ENCODE data around the gene C4orf46. TPM values are rescaled to one million over a fixed set of nuclear protein-coding genes. Genes with fewer than 3 reads are reported as not detected.

C4orf46 gene
- total RNA-seq, 4 donors from 2014 or later = 3.2 to 5.0 (median 3.4) TPM

DNA sequence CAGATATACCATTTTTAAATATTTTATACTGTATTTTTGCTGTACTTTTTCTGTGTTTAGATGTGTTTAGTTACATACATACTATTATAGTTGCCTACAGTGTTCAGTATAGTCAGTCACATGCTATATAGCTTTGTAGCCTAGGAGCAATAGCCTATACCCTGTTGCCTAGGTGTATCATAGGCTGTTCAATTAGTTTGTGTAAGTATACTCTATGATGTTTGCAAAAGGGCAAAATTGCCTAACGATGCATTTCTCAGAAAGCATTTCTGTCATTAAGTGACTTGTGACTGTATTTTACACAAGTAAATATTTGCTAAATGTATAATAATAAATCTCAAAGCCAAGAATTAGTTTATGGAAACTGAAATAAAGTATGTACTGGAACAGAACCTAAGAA is 9.9 kb upstream of the C4orf46 start:
- ATAC-seq (ENCODE audit: low FRiP score) = no peak
- TF ChIP-seq, protein P1, sequence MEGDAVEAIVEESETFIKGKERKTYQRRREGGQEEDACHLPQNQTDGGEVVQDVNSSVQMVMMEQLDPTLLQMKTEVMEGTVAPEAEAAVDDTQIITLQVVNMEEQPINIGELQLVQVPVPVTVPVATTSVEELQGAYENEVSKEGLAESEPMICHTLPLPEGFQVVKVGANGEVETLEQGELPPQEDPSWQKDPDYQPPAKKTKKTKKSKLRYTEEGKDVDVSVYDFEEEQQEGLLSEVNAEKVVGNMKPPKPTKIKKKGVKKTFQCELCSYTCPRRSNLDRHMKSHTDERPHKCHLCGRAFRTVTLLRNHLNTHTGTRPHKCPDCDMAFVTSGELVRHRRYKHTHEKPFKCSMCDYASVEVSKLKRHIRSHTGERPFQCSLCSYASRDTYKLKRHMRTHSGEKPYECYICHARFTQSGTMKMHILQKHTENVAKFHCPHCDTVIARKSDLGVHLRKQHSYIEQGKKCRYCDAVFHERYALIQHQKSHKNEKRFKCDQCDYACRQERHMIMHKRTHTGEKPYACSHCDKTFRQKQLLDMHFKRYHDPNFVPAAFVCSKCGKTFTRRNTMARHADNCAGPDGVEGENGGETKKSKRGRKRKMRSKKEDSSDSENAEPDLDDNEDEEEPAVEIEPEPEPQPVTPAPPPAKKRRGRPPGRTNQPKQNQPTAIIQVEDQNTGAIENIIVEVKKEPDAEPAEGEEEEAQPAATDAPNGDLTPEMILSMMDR (IDR thresholded peaks at IDR 0.05) = no peak
- DNase-seq (ENCODE audit: low spot score) = no peak

DNA sequence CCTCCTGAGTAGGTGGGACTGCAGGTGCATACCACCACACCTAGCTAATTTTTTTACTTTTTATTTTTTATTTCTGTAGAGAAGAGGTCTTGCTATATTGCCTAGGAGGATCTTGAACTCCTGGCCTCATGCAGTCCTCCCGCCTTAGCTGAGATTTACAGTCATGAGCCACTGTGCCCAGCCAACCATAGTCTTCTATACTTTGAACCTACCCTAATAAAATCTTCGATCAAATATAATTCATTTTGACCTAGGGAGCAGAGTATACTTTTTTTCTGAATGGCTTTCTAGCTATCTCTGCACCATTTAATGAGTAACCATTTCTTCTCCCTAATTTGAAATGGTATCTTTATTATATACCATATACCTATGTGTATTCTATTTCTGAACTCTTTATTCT is 7.1 kb upstream of the C4orf46 start:
- TF ChIP-seq, protein P1 (IDR thresholded peaks at IDR 0.05) = no peak
- DNase-seq (ENCODE audit: low spot score) (no peak), ATAC-seq (ENCODE audit: low FRiP score) (no peak)

DNA sequence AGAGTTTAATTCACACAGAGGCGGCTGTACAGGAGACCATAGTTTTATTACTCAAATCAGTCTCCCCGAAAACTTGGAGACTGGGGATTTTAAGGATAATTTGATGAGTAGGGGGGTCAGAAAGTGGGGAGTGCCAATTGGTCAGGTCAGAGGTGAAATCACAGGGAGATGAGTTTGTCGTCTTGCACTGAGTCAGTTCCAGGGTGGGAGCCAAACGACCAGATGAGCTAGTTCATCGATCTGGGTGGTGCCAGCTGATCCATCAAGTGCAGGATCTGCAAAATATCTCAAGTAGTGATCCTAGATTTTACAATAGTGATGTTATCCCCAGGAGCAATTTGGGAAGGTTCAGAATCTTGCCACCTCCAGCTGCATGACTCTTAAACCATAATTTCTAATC is 4.4 kb upstream of the C4orf46 start:
- DNase-seq (ENCODE audit: low spot score) (no peak), ATAC-seq (ENCODE audit: low FRiP score) (no peak)

DNA sequence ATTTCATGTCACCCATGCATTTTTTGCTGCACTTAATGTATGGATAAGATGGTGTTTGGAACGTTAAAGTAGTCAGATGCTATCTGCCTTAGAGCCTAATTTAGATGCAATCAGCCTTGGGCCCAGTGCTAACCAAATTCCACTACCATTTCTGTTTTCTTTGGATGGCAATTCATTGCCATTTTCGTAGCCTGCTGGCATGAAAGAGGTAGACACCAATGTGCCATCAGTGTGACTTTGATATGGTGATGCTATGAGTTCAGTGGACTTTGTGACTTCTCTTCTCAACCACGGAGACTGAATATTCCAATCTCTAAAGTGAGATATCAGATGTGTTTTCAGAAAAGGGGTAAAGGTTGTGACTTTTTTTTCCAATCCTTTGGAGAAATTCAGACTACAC is 1.9 kb upstream of the C4orf46 start:
- TF ChIP-seq, protein P1 (IDR thresholded peaks at IDR 0.05) = no peak
- DNase-seq (ENCODE audit: low spot score) (no peak), ATAC-seq (ENCODE audit: low FRiP score) (no peak)

More for the DNA sequence above, 4.4 kb upstream of the C4orf46 start:
- TF ChIP-seq, protein P1 (IDR thresholded peaks at IDR 0.05) = no peak

DNA sequence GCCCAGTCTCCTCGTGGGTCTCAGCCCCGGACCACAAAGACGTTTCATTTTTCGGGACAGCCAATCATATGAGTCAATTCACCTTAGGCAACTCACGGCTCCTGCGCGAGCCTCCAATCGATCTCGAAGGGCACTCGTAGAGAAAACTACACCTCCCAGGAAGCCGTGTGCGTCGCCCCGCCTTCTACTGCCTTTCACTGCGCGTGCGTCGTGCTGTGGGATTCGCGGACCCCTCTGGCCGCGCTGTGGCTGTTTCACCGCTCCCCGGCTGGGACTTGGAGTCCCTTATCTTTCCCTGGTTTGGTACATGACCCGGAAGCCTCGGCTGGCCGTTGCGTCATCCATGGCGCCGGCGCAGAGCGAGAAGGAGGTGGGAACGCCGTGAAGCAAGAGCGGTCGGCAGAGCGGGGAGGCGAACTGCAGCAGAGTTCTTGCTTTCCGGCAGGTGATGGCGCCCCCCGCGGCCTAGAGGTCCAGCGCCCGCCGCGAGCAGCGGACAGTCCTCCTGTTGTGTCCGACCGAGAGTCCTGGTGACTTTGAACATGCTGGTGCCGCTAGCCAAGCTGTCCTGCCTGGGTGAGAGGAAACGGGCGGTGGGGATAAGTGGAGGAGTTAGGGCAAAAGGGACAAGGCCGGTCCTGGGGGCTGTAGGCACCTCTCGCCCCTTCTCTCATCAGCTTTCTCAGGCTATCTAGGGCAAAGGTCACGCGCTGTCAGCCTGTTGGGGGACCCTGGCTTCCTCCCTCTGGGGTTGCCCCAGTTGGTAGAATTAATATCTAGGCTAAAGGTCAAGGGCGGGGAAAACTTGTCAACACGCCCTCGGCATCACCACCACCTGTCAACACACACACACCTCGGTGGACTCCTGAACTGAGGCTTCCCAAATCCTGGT is 474 bp upstream of the C4orf46 start, which contains the start of gene ETFDH:
Gene ETFDH, plus strand, starts transcription at position 382 of the 892 bp plus-strand sequence. Its CDS starts 161 bp downstream, at position 543.
- peak; percentile 98 for ATAC-seq (ENCODE audit: low FRiP score)
- DNase-seq (ENCODE audit: low spot score) = peak; percentile 90
- TF ChIP-seq, protein P1 (IDR thresholded peaks at IDR 0.05) = peak in 2 of 3 donors; percentile 74 to 80

DNA sequence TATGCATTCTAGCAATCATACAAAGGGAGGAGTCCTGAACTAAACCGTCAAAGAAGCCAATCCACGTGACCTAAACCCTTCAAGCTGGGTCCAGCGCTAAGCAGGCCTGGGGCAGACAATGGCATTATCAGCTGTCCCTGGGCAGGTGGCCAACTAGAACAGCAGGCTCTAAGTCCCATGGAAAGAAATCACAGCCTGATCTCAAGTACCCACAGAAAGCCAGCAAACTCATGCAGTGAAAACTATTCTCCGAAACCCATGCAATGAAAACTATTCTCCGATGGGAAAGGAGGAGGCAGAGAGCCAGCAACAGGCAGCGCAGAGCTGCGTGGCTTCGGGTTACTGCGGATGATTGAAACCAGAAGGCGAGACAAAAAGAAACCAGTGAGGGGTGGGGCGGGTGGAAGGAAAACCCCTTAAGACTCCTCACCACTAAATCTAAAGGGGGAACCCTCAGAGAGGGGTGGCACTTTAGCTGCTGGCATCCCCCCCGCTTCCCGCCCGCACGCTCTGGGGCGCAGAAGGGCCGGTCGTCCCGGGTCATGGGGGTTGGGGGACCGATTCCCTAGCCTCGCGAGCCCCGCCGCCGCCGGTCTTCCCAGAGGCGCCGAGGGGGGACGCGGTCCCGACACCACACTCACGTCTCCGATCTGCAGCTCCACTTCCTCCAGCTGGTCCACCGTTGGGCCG is 567 bp downstream of the C4orf46 start:
- DNase-seq (ENCODE audit: low spot score) (peak; percentile 29), ATAC-seq (ENCODE audit: low FRiP score) (peak; percentile 13)
- TF ChIP-seq, protein P1 (IDR thresholded peaks at IDR 0.05) = no peak
